Measurements from ENCODE around the gene SOX5.

The SOX5 gene

GRCh38 chr12:23634344-23634743 lies 315.1 kb downstream of the SOX5 start:
- H3K27ac Mint-ChIP-seq, result no peak overlapping the region
- no peak for DNase-seq
- H3K4me3 Mint-ChIP-seq, result no peak overlapping the region
- H3K4me1 Mint-ChIP-seq, result no peaks in the 10 kb centered on the region
- H3K36me3 Mint-ChIP-seq, result no peaks in the 10 kb centered on the region
- peaks cover 4% of the 10 kb centered on the region for H3K9me3 Mint-ChIP-seq
- CTCF ChIA-PET, result interaction anchor here (1.1 kb wide), 1 partner anchor 26 kb away, joined by 3 read pairs; no protein-coding TSS in a partner anchor
- H3K27me3 Mint-ChIP-seq, result no peaks in the 10 kb centered on the region

- CTCF ChIA-PET, result no interaction called here
- peaks cover 4% of the 10 kb centered on the region for H3K9me3 Mint-ChIP-seq
- H3K36me3 Mint-ChIP-seq, result no peaks in the 10 kb centered on the region
- no peaks in the 10 kb centered on the region for H3K4me1 Mint-ChIP-seq
- H3K4me3 Mint-ChIP-seq, result no peak overlapping the region
- H3K27ac Mint-ChIP-seq, result no peak overlapping the region
- no peaks in the 10 kb centered on the region for H3K27me3 Mint-ChIP-seq
- no peak for DNase-seq
Measured at GRCh38 chr12:23631786-23632377, 317.6 kb downstream of the SOX5 start.

- no peak for DNase-seq
- CTCF ChIA-PET, result no interaction called here
- no peaks in the 10 kb centered on the region for H3K4me1 Mint-ChIP-seq
- peaks cover 4% of the 10 kb centered on the region for H3K9me3 Mint-ChIP-seq
- no peak overlapping the region for H3K4me3 Mint-ChIP-seq
- H3K27ac Mint-ChIP-seq, result no peak overlapping the region
- no peaks in the 10 kb centered on the region for H3K36me3 Mint-ChIP-seq
- H3K27me3 Mint-ChIP-seq, result no peaks in the 10 kb centered on the region
Measured at GRCh38 chr12:23630524-23630923, 318.9 kb downstream of the SOX5 start.

- Mint-ChIP-seq H3K4me1 (no peaks in the 10 kb centered on the region), H3K4me3 (no peak overlapping the region), H3K27ac (no peak overlapping the region), H3K36me3 (no peaks in the 10 kb centered on the region), H3K9me3 (peaks cover 2% of the 10 kb centered on the region), H3K27me3 (no peaks in the 10 kb centered on the region)
- CTCF ChIA-PET, result no interaction called here
- no peak for DNase-seq
Measured at GRCh38 chr12:23628806-23629205, 320.7 kb downstream of the SOX5 start.

- H3K36me3 Mint-ChIP-seq, result no peaks in the 10 kb centered on the region
- no peak overlapping the region for H3K27ac Mint-ChIP-seq
- no peak for DNase-seq
- no peaks in the 10 kb centered on the region for H3K4me1 Mint-ChIP-seq
- H3K27me3 Mint-ChIP-seq, result no peaks in the 10 kb centered on the region
- peaks cover 2% of the 10 kb centered on the region for H3K9me3 Mint-ChIP-seq
- CTCF ChIA-PET, result no interaction called here
- no peak overlapping the region for H3K4me3 Mint-ChIP-seq
Measured at GRCh38 chr12:23626791-23627190, 322.7 kb downstream of the SOX5 start.

GRCh38 chr12:23621900-23622299 lies 327.6 kb downstream of the SOX5 start:
- Mint-ChIP-seq H3K9me3 (peaks cover 6% of the 10 kb centered on the region), H3K4me3 (no peak overlapping the region), H3K36me3 (no peaks in the 10 kb centered on the region), H3K4me1 (no peaks in the 10 kb centered on the region), H3K27ac (no peak overlapping the region), H3K27me3 (no peaks in the 10 kb centered on the region)
- DNase-seq, result no peak
- CTCF ChIA-PET, result interaction anchor here (0.6 kb wide), 1 partner anchor 1019 kb away, joined by 3 read pairs; no protein-coding TSS in a partner anchor

GRCh38 chr12:23618718-23619117 lies 330.8 kb downstream of the SOX5 start:
- Mint-ChIP-seq H3K4me1 (no peaks in the 10 kb centered on the region), H3K4me3 (no peak overlapping the region), H3K27ac (no peak overlapping the region), H3K36me3 (no peaks in the 10 kb centered on the region), H3K27me3 (no peaks in the 10 kb centered on the region), H3K9me3 (peaks cover 15% of the 10 kb centered on the region)
- CTCF ChIA-PET, result no interaction called here
- DNase-seq, result no peak

- no peaks in the 10 kb centered on the region for H3K4me1 Mint-ChIP-seq
- no peak overlapping the region for H3K4me3 Mint-ChIP-seq
- DNase-seq, result no peak
- H3K27ac Mint-ChIP-seq, result no peak overlapping the region
- peaks cover 15% of the 10 kb centered on the region for H3K9me3 Mint-ChIP-seq
- no peaks in the 10 kb centered on the region for H3K36me3 Mint-ChIP-seq
- no peaks in the 10 kb centered on the region for H3K27me3 Mint-ChIP-seq
- CTCF ChIA-PET, result no interaction called here
Measured at GRCh38 chr12:23617749-23618148, 331.7 kb downstream of the SOX5 start.

GRCh38 chr12:23614280-23614679 lies 335.2 kb downstream of the SOX5 start:
- H3K36me3 Mint-ChIP-seq, result no peaks in the 10 kb centered on the region
- peaks cover 13% of the 10 kb centered on the region for H3K9me3 Mint-ChIP-seq
- no peak for DNase-seq
- H3K27me3 Mint-ChIP-seq, result no peaks in the 10 kb centered on the region
- no peak overlapping the region for H3K27ac Mint-ChIP-seq
- no peaks in the 10 kb centered on the region for H3K4me1 Mint-ChIP-seq
- CTCF ChIA-PET, result no interaction called here
- no peak overlapping the region for H3K4me3 Mint-ChIP-seq

GRCh38 chr12:23611320-23611719 lies 338.1 kb downstream of the SOX5 start:
- Mint-ChIP-seq H3K36me3 (no peaks in the 10 kb centered on the region), H3K4me1 (no peaks in the 10 kb centered on the region), H3K27me3 (no peaks in the 10 kb centered on the region)

GRCh38 chr12:23600919-23601318 lies 348.6 kb downstream of the SOX5 start:
- no peaks in the 10 kb centered on the region for H3K27me3 Mint-ChIP-seq
- H3K36me3 Mint-ChIP-seq, result no peaks in the 10 kb centered on the region
- H3K4me3 Mint-ChIP-seq, result no peak overlapping the region
- no peak for DNase-seq
- no peak overlapping the region for H3K27ac Mint-ChIP-seq
- no peaks in the 10 kb centered on the region for H3K4me1 Mint-ChIP-seq
- CTCF ChIA-PET, result no interaction called here
- peaks cover 15% of the 10 kb centered on the region for H3K9me3 Mint-ChIP-seq

More at GRCh38 chr12:23611320-23611719, 338.1 kb downstream of the SOX5 start:
- CTCF ChIA-PET, result no interaction called here
- H3K4me3 Mint-ChIP-seq, result no peak overlapping the region
- DNase-seq, result no peak
- no peak overlapping the region for H3K27ac Mint-ChIP-seq
- peaks cover 8% of the 10 kb centered on the region for H3K9me3 Mint-ChIP-seq

- no peak overlapping the region for H3K4me3 Mint-ChIP-seq
- no peak overlapping the region for H3K27ac Mint-ChIP-seq
- CTCF ChIA-PET, result no interaction called here
- no peak for DNase-seq
- H3K27me3 Mint-ChIP-seq, result no peaks in the 10 kb centered on the region
- no peaks in the 10 kb centered on the region for H3K36me3 Mint-ChIP-seq
- H3K4me1 Mint-ChIP-seq, result no peaks in the 10 kb centered on the region
- peaks cover 11% of the 10 kb centered on the region for H3K9me3 Mint-ChIP-seq
Measured at GRCh38 chr12:23596568-23596967, 352.9 kb downstream of the SOX5 start.

GRCh38 chr12:23587833-23588559 lies 361.5 kb downstream of the SOX5 start:
- Mint-ChIP-seq H3K4me1 (no peaks in the 10 kb centered on the region), H3K27me3 (no peaks in the 10 kb centered on the region), H3K9me3 (peaks cover 6% of the 10 kb centered on the region), H3K36me3 (no peaks in the 10 kb centered on the region), H3K27ac (no peak overlapping the region), H3K4me3 (no peak overlapping the region)
- no peak for DNase-seq
- CTCF ChIA-PET, result no interaction called here

GRCh38 chr12:23585782-23586163 lies 363.7 kb downstream of the SOX5 start:
- no peak overlapping the region for H3K4me3 Mint-ChIP-seq
- no peak for DNase-seq
- CTCF ChIA-PET, result no interaction called here
- peaks cover 6% of the 10 kb centered on the region for H3K9me3 Mint-ChIP-seq
- H3K36me3 Mint-ChIP-seq, result no peaks in the 10 kb centered on the region
- no peak overlapping the region for H3K27ac Mint-ChIP-seq
- no peaks in the 10 kb centered on the region for H3K4me1 Mint-ChIP-seq
- no peaks in the 10 kb centered on the region for H3K27me3 Mint-ChIP-seq

- H3K4me3 Mint-ChIP-seq, result no peak overlapping the region
- H3K27me3 Mint-ChIP-seq, result no peaks in the 10 kb centered on the region
- H3K4me1 Mint-ChIP-seq, result no peaks in the 10 kb centered on the region
- H3K36me3 Mint-ChIP-seq, result no peaks in the 10 kb centered on the region
- peaks cover 6% of the 10 kb centered on the region for H3K9me3 Mint-ChIP-seq
- no peak overlapping the region for H3K27ac Mint-ChIP-seq
- DNase-seq, result no peak
- CTCF ChIA-PET, result no interaction called here
Measured at GRCh38 chr12:23585156-23585781, 364.2 kb downstream of the SOX5 start.

Data from activated naive CD4-positive, alpha-beta T cell treated with anti-CD3 and anti-CD28 coated beads, Interleukin-2, amount 10 ng/mL, durations not matched to agents 7 days and 5 days (primary cell).